CD4-positive, CD25-positive, alpha-beta regulatory T cell (primary cell): ENCODE results near the gene COA8. TPM values are rescaled to one million over a fixed set of nuclear protein-coding genes. Genes with fewer than 3 reads are reported as not detected.
A peak's percentile ranks its signal among the peaks of the same experiment; 100 is the strongest.

ENCODE experiments used
- ATAC-seq, 2 donors: fragments of 150-1000 bp; cut with Tn5 transposase; one replicate each; pipeline ENCODE4 v1.10.0; 2021; ENCODE audit warnings: low read depth in 2 of 2, moderate number of reproducible peaks in 2 of 2, moderate library complexity in 1 of 2
- DNase-seq, 3 donors: peaks; one replicate each; pipeline versions ENCODE4 v3.0.0 to v3.0.0-alpha.2; 2012 to 2022; ENCODE audit warnings: mixed read lengths in 1 of 3
- H3K27ac ChIP-seq: one replicate; pipeline ENCODE4 v1.7.0; 2013; ENCODE audit warnings: mild to moderate bottlenecking, low read length; ENCODE audit not compliant: insufficient read depth, poor library complexity, severe bottlenecking
- H3K27me3 ChIP-seq: one replicate; pipeline ENCODE4 v1.7.0; 2013; ENCODE audit warnings: low read length; ENCODE audit not compliant: control insufficient read depth, insufficient read depth
- H3K36me3 ChIP-seq: one replicate; pipeline ENCODE4 v1.7.0; 2013; ENCODE audit warnings: mild to moderate bottlenecking, low read length, moderate library complexity; ENCODE audit not compliant: control insufficient read depth, insufficient read depth
- H3K4me1 ChIP-seq: 2 replicates; pipeline ENCODE4 v1.7.0; 2013; ENCODE audit warnings: mild to moderate bottlenecking, low read length; ENCODE audit not compliant: insufficient read depth, control insufficient read depth, poor library complexity, severe bottlenecking
- H3K4me3 ChIP-seq: one replicate; pipeline ENCODE4 v1.7.0; 2013; ENCODE audit warnings: low read depth, mild to moderate bottlenecking, low read length, moderate library complexity
- H3K9me3 ChIP-seq, 2 experiments: 1 replicate in 1 of 2; 2 replicates in 1 of 2; pipeline ENCODE4 v1.7.0; 2013; ENCODE audit warnings: low read length in 2 of 2, mild to moderate bottlenecking in 1 of 2, moderate library complexity in 1 of 2; ENCODE audit not compliant: control insufficient read depth in 2 of 2
- H3K27ac Mint-ChIP-seq, 3 donors: one replicate each; pipeline ENCODE4 v1.8.0; 2020 to 2022; ENCODE audit warnings: mild to moderate bottlenecking in 3 of 3, mixed read lengths in 3 of 3, moderate library complexity in 2 of 3
- H3K27me3 Mint-ChIP-seq: one replicate; pipeline ENCODE4 v1.8.0; 2022; ENCODE audit warnings: mild to moderate bottlenecking, mixed read lengths
- H3K36me3 Mint-ChIP-seq: one replicate; pipeline ENCODE4 v1.8.0; 2020; ENCODE audit warnings: mixed read lengths
- H3K4me1 Mint-ChIP-seq, 4 donors: one replicate each; pipeline ENCODE4 v1.8.0; 2020 to 2022; ENCODE audit warnings: mixed read lengths in 4 of 4, mild to moderate bottlenecking in 1 of 4
- H3K4me3 Mint-ChIP-seq, 4 donors: one replicate each; pipeline ENCODE4 v1.8.0; 2020 to 2022; ENCODE audit warnings: mild to moderate bottlenecking in 4 of 4, mixed read lengths in 4 of 4, moderate library complexity in 3 of 4
- H3K9me3 Mint-ChIP-seq, 7 donors: one replicate each; pipeline ENCODE4 v1.8.0; 2020 to 2022; ENCODE audit warnings: mixed read lengths in 7 of 7, mild to moderate bottlenecking in 3 of 7, moderate library complexity in 2 of 7
- polyA plus RNA-seq, 4 donors: library from polyadenylated mRNA; unstranded; fragments of 300-500 nt; fragmentation: Illumina TruSeq; gene quantifications; one replicate each; pipeline ENCODE4 v1.2.3, GENCODE V29; 2021
- total RNA-seq: library from RNA; stranded (reverse); gene quantifications from one replicate; pipeline ENCODE4 v1.2.3, GENCODE V29; 2022

The COA8 gene
- total and polyA plus RNA-seq, 5 donors from 2014 or later: 15.1 to 55.0 (median 48.6) TPM

- Histone ChIP-seq H3K4me3 (no peak overlapping the region), H3K9me3 (no peaks in the 10 kb centered on the region), H3K36me3 (no peaks in the 10 kb centered on the region), H3K27me3 (no peaks in the 10 kb centered on the region), H3K4me1 (peaks cover 24% of the 10 kb centered on the region), H3K27ac (no peak overlapping the region)
- H3K36me3 Mint-ChIP-seq: no peaks in the 10 kb centered on the region
- no peak for ATAC-seq
- H3K27me3 Mint-ChIP-seq: peaks cover 16% of the 10 kb centered on the region
- no peak for DNase-seq
- H3K27ac Mint-ChIP-seq: no peak overlapping the region
- peaks cover 0 to 15% (median 5%) of the 10 kb centered on the region in 4 donors for H3K4me1 Mint-ChIP-seq
- no peaks in the 10 kb centered on the region for H3K9me3 Mint-ChIP-seq
- H3K4me3 Mint-ChIP-seq: peak overlapping the region; percentile 67 to 82 (median 78)
Observed at GRCh38 chr14:103519043-103519836, 43.5 kb upstream of the COA8 start.

GRCh38 chr14:103519837-103520212, 42.9 kb upstream of the COA8 start:
- Histone ChIP-seq H3K27me3 (no peaks in the 10 kb centered on the region), H3K4me1 (peaks cover 24% of the 10 kb centered on the region), H3K36me3 (no peaks in the 10 kb centered on the region), H3K27ac (no peak overlapping the region), H3K4me3 (no peak overlapping the region), H3K9me3 (no peaks in the 10 kb centered on the region)
- H3K9me3 Mint-ChIP-seq: no peaks in the 10 kb centered on the region
- peaks cover 0 to 15% (median 5%) of the 10 kb centered on the region in 4 donors for H3K4me1 Mint-ChIP-seq
- peaks cover 22% of the 10 kb centered on the region for H3K27me3 Mint-ChIP-seq
- H3K36me3 Mint-ChIP-seq: no peaks in the 10 kb centered on the region
- no peak for ATAC-seq
- no peak for DNase-seq
- H3K4me3 Mint-ChIP-seq: peak overlapping the region; percentile 67 to 82 (median 78)
- H3K27ac Mint-ChIP-seq: no peak overlapping the region

- peak overlapping the region in 3 of 4 donors; percentile 67 to 78 (median 71) for H3K4me3 Mint-ChIP-seq
- H3K4me1 Mint-ChIP-seq: peaks cover 0 to 15% (median 5%) of the 10 kb centered on the region in 4 donors
- H3K27me3 ChIP-seq: no peaks in the 10 kb centered on the region
- H3K36me3 Mint-ChIP-seq: no peaks in the 10 kb centered on the region
- ATAC-seq (no peak), DNase-seq (no peak)
- H3K36me3 ChIP-seq: no peaks in the 10 kb centered on the region
- no peak overlapping the region for H3K4me3 ChIP-seq
- peaks cover 24% of the 10 kb centered on the region for H3K27me3 Mint-ChIP-seq
- H3K4me1 ChIP-seq: peaks cover 24% of the 10 kb centered on the region
- H3K9me3 ChIP-seq: no peaks in the 10 kb centered on the region
- no peak overlapping the region for H3K27ac Mint-ChIP-seq
- H3K9me3 Mint-ChIP-seq: no peaks in the 10 kb centered on the region
- H3K27ac ChIP-seq: no peak overlapping the region
Observed at GRCh38 chr14:103520269-103520656, 42.5 kb upstream of the COA8 start.

- Histone ChIP-seq H3K36me3 (no peaks in the 10 kb centered on the region), H3K27me3 (no peaks in the 10 kb centered on the region), H3K27ac (no peak overlapping the region), H3K9me3 (no peaks in the 10 kb centered on the region), H3K4me3 (no peak overlapping the region), H3K4me1 (peaks cover 24% of the 10 kb centered on the region)
- peak; percentile 63 to 72 for ATAC-seq
- Mint-ChIP-seq H3K27ac (no peak overlapping the region), H3K36me3 (no peaks in the 10 kb centered on the region), H3K9me3 (no peaks in the 10 kb centered on the region), H3K4me1 (peaks cover 0 to 17% (median 5%) of the 10 kb centered on the region in 4 donors), H3K4me3 (peak overlapping the region in 3 of 4 donors; percentile 52 to 78 (median 71)), H3K27me3 (peaks cover 25% of the 10 kb centered on the region)
- DNase-seq: peak; percentile 63 to 67 (median 64)
Observed at GRCh38 chr14:103520657-103521437, 41.9 kb upstream of the COA8 start.

- Mint-ChIP-seq H3K9me3 (no peaks in the 10 kb centered on the region), H3K4me1 (peaks cover 0 to 19% (median 5%) of the 10 kb centered on the region in 4 donors), H3K27ac (no peak overlapping the region), H3K36me3 (no peaks in the 10 kb centered on the region), H3K27me3 (peaks cover 29% of the 10 kb centered on the region), H3K4me3 (peak overlapping the region in 1 of 4 donors; percentile 64)
- peak in 1 of 2 donors; percentile 3 for ATAC-seq
- H3K27me3 ChIP-seq: no peaks in the 10 kb centered on the region
- DNase-seq: peak in 1 of 3 donors; percentile 27
- peaks cover 24% of the 10 kb centered on the region for H3K4me1 ChIP-seq
- no peaks in the 10 kb centered on the region for H3K36me3 ChIP-seq
- no peak overlapping the region for H3K4me3 ChIP-seq
- H3K27ac ChIP-seq: no peak overlapping the region
- no peaks in the 10 kb centered on the region for H3K9me3 ChIP-seq
Observed at GRCh38 chr14:103521438-103521950, 41.3 kb upstream of the COA8 start.

GRCh38 chr14:103521951-103522563, 40.7 kb upstream of the COA8 start:
- Histone ChIP-seq H3K4me1 (peaks cover 24% of the 10 kb centered on the region), H3K9me3 (no peaks in the 10 kb centered on the region), H3K4me3 (no peak overlapping the region), H3K27ac (no peak overlapping the region), H3K27me3 (no peaks in the 10 kb centered on the region), H3K36me3 (no peaks in the 10 kb centered on the region)
- DNase-seq: peak in 1 of 3 donors; percentile 26
- Mint-ChIP-seq H3K27ac (no peak overlapping the region), H3K36me3 (no peaks in the 10 kb centered on the region), H3K27me3 (peaks cover 29% of the 10 kb centered on the region), H3K9me3 (no peaks in the 10 kb centered on the region), H3K4me3 (peak overlapping the region; percentile 32 to 59 (median 48)), H3K4me1 (peaks cover 0 to 21% (median 5%) of the 10 kb centered on the region in 4 donors)
- ATAC-seq: peak in 1 of 2 donors; percentile 5
